ENCODE results near the gene LGALSL. TPM values are rescaled to one million over a fixed set of nuclear protein-coding genes. Genes with fewer than 3 reads are reported as not detected.
A peak's percentile ranks its signal among the peaks of the same experiment; 100 is the strongest.

LGALSL gene
- total and polyA plus RNA-seq, 12 donors, result 5.3 to 24.8 (median 11.0) TPM

DNA sequence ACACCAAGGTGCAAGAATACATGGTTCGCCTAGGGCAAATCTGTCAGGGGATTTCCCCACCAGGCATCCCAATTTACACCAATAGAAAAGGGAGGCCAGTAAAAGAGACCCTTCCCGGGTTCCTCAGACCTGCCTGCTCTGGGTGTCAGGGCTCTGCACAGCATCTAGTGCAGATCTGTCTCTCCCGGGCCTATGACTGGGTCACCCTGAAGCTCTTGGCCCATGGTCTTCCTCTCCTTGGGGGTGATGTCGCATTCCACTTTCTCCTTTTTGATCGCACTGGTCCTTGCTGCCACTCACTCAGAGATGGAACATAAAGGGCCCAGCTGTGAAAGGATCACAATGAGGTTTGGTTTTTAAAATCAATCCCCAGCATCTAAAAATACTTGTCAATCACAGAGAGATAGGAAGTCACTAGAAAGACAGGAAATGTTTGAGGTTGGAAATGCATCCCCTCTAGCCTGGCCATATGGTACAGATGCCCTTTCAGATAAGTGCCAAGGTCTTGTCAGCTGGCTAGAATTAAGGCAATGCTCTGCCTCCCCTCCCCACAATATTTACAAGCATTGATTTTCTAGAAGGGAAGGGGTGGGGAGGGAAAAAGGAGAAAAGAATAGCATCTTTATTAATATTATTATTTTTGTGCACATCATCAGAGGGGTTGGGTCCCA, 35.3 kb downstream of the LGALSL start:
- ATAC-seq (no peak), DNase-seq (no peak)
- intact Hi-C loops (cut with DNase I), result loop anchor here (2.0 to 10.0 kb wide), 9 partner anchors 142 to 444 kb away; no protein-coding TSS in a partner anchor
- peaks cover 4 to 35% (median 21%) of the 10 kb centered on the region in 9 donors for H3K4me1 ChIP-seq
- H3K27me3 ChIP-seq, result peaks cover 0 to 6% (median 0%) of the 10 kb centered on the region in 7 donors
- H3K9me3 ChIP-seq, result no peaks in the 10 kb centered on the region
- no peak overlapping the region for H3K27ac ChIP-seq
- no peak overlapping the region for H3K4me3 ChIP-seq
- TF ChIP-seq, protein P1, sequence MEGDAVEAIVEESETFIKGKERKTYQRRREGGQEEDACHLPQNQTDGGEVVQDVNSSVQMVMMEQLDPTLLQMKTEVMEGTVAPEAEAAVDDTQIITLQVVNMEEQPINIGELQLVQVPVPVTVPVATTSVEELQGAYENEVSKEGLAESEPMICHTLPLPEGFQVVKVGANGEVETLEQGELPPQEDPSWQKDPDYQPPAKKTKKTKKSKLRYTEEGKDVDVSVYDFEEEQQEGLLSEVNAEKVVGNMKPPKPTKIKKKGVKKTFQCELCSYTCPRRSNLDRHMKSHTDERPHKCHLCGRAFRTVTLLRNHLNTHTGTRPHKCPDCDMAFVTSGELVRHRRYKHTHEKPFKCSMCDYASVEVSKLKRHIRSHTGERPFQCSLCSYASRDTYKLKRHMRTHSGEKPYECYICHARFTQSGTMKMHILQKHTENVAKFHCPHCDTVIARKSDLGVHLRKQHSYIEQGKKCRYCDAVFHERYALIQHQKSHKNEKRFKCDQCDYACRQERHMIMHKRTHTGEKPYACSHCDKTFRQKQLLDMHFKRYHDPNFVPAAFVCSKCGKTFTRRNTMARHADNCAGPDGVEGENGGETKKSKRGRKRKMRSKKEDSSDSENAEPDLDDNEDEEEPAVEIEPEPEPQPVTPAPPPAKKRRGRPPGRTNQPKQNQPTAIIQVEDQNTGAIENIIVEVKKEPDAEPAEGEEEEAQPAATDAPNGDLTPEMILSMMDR (IDR thresholded peaks at IDR 0.05), result no peak
- H3K36me3 ChIP-seq, result no peaks in the 10 kb centered on the region
- 79 to 90% methylated on average over 5 of the region's 5 CpGs for WGBS, 2 donors

DNA sequence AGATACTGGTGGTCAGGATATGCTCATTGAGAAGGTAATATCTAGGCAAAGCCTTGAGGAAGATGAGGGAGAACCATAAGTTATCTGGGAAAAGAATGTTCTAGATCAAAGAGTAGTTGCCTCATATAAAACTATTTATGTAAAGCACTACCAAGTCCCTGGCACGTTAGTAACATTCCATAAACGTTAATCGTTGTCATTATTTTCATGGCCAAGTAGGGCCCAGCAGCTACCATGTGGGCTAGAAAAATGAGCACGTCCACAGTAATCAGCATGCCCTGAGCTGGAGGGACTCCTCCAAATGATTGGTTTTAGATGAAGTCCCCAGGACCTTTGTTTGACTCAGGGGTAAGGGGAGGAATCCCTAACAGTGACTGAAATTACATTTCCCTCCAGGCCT, 37.5 kb downstream of the LGALSL start:
- H3K27ac ChIP-seq, result no peak overlapping the region
- 57 to 69% methylated on average over 4 of the region's 4 CpGs for WGBS, 2 donors
- no peaks in the 10 kb centered on the region for H3K36me3 ChIP-seq
- TF ChIP-seq, protein P1 (IDR thresholded peaks at IDR 0.05), result no peak
- ATAC-seq, result no peak
- no peaks in the 10 kb centered on the region for H3K9me3 ChIP-seq
- H3K4me3 ChIP-seq, result no peak overlapping the region
- peaks cover 0 to 7% (median 0%) of the 10 kb centered on the region in 7 donors for H3K27me3 ChIP-seq
- peaks cover 4 to 25% (median 15%) of the 10 kb centered on the region in 9 donors for H3K4me1 ChIP-seq
- intact Hi-C loops (cut with DNase I), result no loop called here
- DNase-seq, result no peak

DNA sequence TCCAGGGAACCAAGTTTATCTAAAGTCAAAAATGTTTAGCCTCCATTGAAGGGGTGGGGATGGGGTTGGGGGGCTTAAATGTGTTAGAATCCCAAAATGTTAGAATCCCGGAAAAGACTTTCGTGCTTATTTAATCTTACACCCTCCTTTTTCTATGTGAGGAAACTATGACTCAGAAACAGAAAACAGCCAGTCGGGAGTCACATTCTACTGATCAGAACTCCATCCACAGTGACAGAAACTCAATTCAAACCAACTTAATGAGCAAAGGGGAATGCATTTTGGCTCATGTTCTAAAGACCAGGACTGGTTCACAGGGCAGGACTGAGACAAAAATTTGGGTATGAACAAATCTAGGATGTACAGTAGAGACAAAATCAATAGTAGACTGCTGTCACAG, 38.3 kb downstream of the LGALSL start:
- Histone ChIP-seq H3K4me3 (no peak overlapping the region), H3K27me3 (peaks cover 0 to 8% (median 0%) of the 10 kb centered on the region in 7 donors), H3K9me3 (no peaks in the 10 kb centered on the region), H3K4me1 (peaks cover 4 to 25% (median 15%) of the 10 kb centered on the region in 9 donors), H3K36me3 (no peaks in the 10 kb centered on the region), H3K27ac (peak overlapping the region in 1 of 10 donors; percentile 35)
- DNase-seq (no peak), ATAC-seq (no peak)
- intact Hi-C loops (cut with DNase I), result no loop called here
- WGBS, 2 donors, result 80 to 88% methylated on average over 3 of the region's 3 CpGs
- TF ChIP-seq, protein P1 (IDR thresholded peaks at IDR 0.05), result no peak

DNA sequence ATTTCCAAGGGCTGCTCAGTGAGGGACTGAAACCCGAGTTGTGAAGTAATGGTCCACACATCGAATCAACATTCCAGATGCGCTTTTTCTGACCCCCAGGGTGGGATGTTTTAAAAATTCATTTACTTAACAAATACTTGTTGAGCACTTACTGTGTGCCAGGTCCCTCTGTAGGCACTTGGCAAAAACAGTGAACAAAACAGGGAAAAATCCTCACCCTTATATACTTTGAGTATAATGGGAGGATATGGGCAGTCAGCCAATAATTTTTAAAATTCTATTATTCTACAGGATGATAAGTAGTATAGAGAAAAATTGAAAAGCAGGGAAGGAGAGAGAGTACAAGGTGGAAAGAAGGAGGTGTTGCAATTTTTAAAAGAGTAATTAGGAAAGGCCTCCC, 38.9 kb downstream of the LGALSL start:
- ATAC-seq (no peak), DNase-seq (no peak)
- no peaks in the 10 kb centered on the region for H3K36me3 ChIP-seq
- H3K27me3 ChIP-seq, result peaks cover 0 to 14% (median 0%) of the 10 kb centered on the region in 7 donors
- TF ChIP-seq, protein P1 (IDR thresholded peaks at IDR 0.05), result no peak
- H3K27ac ChIP-seq, result peak overlapping the region in 1 of 10 donors; percentile 35
- 86 to 87% methylated on average over 3 of the region's 3 CpGs for WGBS, 2 donors
- H3K4me3 ChIP-seq, result no peak overlapping the region
- H3K9me3 ChIP-seq, result no peaks in the 10 kb centered on the region
- peaks cover 4 to 25% (median 15%) of the 10 kb centered on the region in 9 donors for H3K4me1 ChIP-seq
- intact Hi-C loops (cut with DNase I), result no loop called here
